Adipocyte (in vitro differentiated cells): Measurements from ENCODE around the gene POLR1G.
"Not testable (repeated sequence)": the region's sequence is repeated elsewhere in the genome, so short reads cannot be mapped to it uniquely, and the experiment has no call there.

Source experiments
- DNase-seq: peaks from one replicate; pipeline ENCODE4 v3.0.0-alpha.2; 2015; ENCODE audit warnings: low read depth
- H3K27me3 ChIP-seq: replicated peaks from 2 replicates; pipeline ENCODE4 v1.7.0; 2013; ENCODE audit warnings: mild to moderate bottlenecking, low read length, moderate library complexity; ENCODE audit not compliant: control insufficient read depth, insufficient read depth
- H3K36me3 ChIP-seq: 2 replicates; pipeline ENCODE4 v1.7.0; 2013; ENCODE audit warnings: low read length, mild to moderate bottlenecking, moderate library complexity; ENCODE audit not compliant: control insufficient read depth, insufficient read depth, severe bottlenecking
- H3K4me1 ChIP-seq: 2 replicates; pipeline ENCODE4 v1.7.0; 2013; ENCODE audit warnings: mild to moderate bottlenecking, low read length, moderate library complexity; ENCODE audit not compliant: control insufficient read depth, insufficient read depth
- H3K4me3 ChIP-seq: 2 replicates; pipeline ENCODE4 v1.7.0; 2013; ENCODE audit warnings: mild to moderate bottlenecking, low read length, moderate library complexity
- H3K9ac ChIP-seq: 2 replicates; pipeline ENCODE4 v1.7.0; 2013; ENCODE audit warnings: mild to moderate bottlenecking, low read length, moderate library complexity
- H3K9me3 ChIP-seq: 2 replicates; pipeline ENCODE4 v1.7.0; 2013; ENCODE audit warnings: mild to moderate bottlenecking, low read length, moderate library complexity; ENCODE audit not compliant: control insufficient read depth

POLR1G gene

GRCh38 chr19:45410330-45410729 is 3.9 kb downstream of the POLR1G start:
- not testable (repeated sequence) for H3K4me1 ChIP-seq, DNase-seq, H3K4me3 ChIP-seq, H3K9me3 ChIP-seq, H3K27me3 ChIP-seq, H3K9ac ChIP-seq
- peaks cover 29% of the 10 kb centered on the region for H3K36me3 ChIP-seq

GRCh38 chr19:45413497-45413896 is 7.1 kb downstream of the POLR1G start:
- no peaks in the 10 kb centered on the region for H3K9me3 ChIP-seq
- H3K4me3 ChIP-seq, result no peak overlapping the region
- H3K27me3 ChIP-seq, result no peaks in the 10 kb centered on the region
- no peak overlapping the region for H3K9ac ChIP-seq
- DNase-seq, result no peak
- H3K36me3 ChIP-seq, result peaks cover 50% of the 10 kb centered on the region
- H3K4me1 ChIP-seq, result no peaks in the 10 kb centered on the region

DNA sequence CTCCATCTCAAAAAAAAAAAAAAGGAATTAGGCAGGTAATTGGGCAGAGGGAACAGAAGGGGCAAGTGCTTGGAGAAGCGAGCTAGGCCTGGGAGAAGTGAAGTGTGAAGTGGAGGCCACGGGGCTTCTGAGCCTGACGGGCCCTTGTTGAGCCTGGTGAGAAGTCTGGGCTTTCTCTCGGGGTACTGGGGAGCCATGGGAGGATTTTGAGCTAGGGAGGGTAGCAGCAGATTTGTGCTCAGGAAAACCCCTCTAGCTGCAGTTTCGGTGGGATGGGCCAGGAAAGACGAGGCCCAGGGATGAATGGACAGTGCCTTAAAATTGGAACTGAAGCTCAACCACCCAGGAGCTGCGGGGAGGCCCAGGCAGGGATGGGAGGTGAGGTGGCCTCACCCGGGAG is 8.0 kb downstream of the POLR1G start:
- Histone ChIP-seq H3K9me3 (no peaks in the 10 kb centered on the region), H3K9ac (no peak overlapping the region), H3K27me3 (no peaks in the 10 kb centered on the region), H3K4me3 (no peak overlapping the region), H3K4me1 (no peaks in the 10 kb centered on the region), H3K36me3 (peaks cover 55% of the 10 kb centered on the region)
- DNase-seq, result no peak

DNA sequence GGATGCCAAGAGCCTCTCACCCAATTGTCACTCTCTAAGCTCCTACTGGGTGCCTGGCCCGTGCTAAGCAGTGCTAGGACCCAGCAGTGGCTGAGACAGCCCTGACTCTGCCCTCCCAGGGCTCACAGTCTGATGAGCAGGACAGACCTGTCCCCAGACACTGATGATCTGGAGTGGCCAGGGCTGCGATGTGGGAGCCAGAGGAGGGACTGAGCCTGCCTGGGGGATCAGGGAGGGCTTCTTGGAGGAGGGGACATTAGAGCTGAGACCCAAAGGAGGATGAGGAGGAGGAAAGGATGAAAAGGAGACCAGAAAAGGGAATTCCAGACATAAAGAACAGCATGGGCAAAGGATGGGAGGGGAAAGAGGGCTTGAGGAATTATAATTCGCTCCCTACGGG is 10.7 kb downstream of the POLR1G start:
- DNase-seq, result no peak

GRCh38 chr19:45418802-45419201 is 12.4 kb downstream of the POLR1G start:
- H3K4me3 ChIP-seq, result no peak overlapping the region
- peaks cover 47% of the 10 kb centered on the region for H3K36me3 ChIP-seq
- no peaks in the 10 kb centered on the region for H3K9me3 ChIP-seq
- no peak for DNase-seq
- H3K27me3 ChIP-seq, result no peaks in the 10 kb centered on the region
- H3K4me1 ChIP-seq, result peaks cover 14% of the 10 kb centered on the region
- H3K9ac ChIP-seq, result no peak overlapping the region

More for the DNA sequence above, 10.7 kb downstream of the POLR1G start:
- H3K9me3 ChIP-seq, result no peaks in the 10 kb centered on the region
- H3K4me3 ChIP-seq, result no peak overlapping the region
- peak overlapping the region; percentile 37 for H3K9ac ChIP-seq
- peaks cover 62% of the 10 kb centered on the region for H3K36me3 ChIP-seq
- no peaks in the 10 kb centered on the region for H3K27me3 ChIP-seq
- peaks cover 3% of the 10 kb centered on the region for H3K4me1 ChIP-seq

DNA sequence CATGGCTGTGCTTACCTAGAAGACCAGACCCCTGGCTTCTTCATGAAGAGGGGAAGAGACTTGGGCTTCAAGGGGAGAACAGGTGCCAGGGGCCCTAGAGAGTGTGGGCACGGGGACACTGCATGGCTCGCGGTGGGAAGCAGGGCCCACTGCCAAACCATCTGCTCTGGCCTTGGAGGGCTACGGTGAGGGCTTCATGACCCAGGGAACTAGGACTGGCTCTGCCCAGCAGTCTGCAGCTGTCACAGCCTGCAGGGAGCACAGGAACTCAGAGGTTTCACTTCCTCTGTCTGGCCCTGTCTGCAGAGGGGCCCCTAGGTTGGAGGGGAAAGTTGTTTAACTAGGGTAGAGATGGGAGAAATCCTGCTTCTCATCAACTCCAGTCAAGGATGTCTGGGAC is 13.0 kb downstream of the POLR1G start:
- Histone ChIP-seq H3K4me3 (no peak overlapping the region), H3K36me3 (peaks cover 41% of the 10 kb centered on the region), H3K9me3 (no peaks in the 10 kb centered on the region), H3K9ac (no peak overlapping the region), H3K4me1 (peaks cover 19% of the 10 kb centered on the region), H3K27me3 (no peaks in the 10 kb centered on the region)
- no peak for DNase-seq

GRCh38 chr19:45419895-45420294 is 13.5 kb downstream of the POLR1G start:
- Histone ChIP-seq H3K27me3 (no peaks in the 10 kb centered on the region), H3K36me3 (peaks cover 37% of the 10 kb centered on the region), H3K4me3 (no peak overlapping the region), H3K4me1 (peaks cover 24% of the 10 kb centered on the region), H3K9me3 (no peaks in the 10 kb centered on the region), H3K9ac (no peak overlapping the region)
- no peak for DNase-seq

DNA sequence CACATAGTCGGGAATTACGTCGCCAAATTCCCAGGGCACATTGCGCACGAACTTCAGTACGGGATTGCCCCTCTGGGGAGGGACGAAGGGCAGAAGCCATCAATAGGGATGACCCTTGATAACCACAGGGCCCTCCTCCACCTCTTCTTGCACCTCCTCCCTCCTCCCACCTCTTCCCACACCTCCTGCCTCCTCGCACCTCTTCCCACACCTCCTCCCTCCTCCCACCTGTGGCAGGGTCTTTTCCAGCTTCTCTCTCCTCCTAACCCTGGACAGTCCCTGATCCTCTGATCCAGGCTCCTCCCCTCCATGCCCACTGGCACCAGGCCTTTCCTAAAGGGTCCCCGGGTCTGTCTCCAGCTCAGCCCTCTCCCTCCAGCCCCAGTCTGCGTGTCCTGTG is 13.9 kb downstream of the POLR1G start:
- DNase-seq, result no peak
- peaks cover 28% of the 10 kb centered on the region for H3K4me1 ChIP-seq
- H3K9me3 ChIP-seq, result no peaks in the 10 kb centered on the region
- H3K4me3 ChIP-seq, result no peak overlapping the region
- no peak overlapping the region for H3K9ac ChIP-seq
- H3K36me3 ChIP-seq, result peaks cover 37% of the 10 kb centered on the region
- H3K27me3 ChIP-seq, result no peaks in the 10 kb centered on the region

DNA sequence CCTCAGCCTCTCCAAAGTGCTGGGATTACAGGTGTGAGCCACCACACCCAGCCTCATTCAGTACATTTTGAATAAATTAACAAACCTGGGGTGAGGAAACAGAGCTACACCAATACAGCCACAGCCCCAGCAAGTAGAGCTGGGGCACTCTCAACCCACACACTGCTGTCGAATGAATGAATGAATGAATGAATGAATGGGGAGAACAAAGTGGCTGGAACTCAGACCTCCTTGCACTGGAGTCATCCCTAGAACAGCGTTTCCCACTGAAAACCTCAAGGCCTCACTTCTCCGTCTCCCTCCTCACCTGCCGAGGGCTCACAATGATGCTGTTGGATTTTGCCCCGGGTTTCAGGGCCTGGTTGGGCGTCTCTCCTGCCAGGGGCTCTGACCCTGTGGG is 14.4 kb downstream of the POLR1G start:
- H3K4me3 ChIP-seq, result no peak overlapping the region
- DNase-seq, result no peak
- no peaks in the 10 kb centered on the region for H3K27me3 ChIP-seq
- no peak overlapping the region for H3K9ac ChIP-seq
- H3K9me3 ChIP-seq, result no peaks in the 10 kb centered on the region
- H3K4me1 ChIP-seq, result peaks cover 28% of the 10 kb centered on the region
- H3K36me3 ChIP-seq, result peaks cover 33% of the 10 kb centered on the region

DNA sequence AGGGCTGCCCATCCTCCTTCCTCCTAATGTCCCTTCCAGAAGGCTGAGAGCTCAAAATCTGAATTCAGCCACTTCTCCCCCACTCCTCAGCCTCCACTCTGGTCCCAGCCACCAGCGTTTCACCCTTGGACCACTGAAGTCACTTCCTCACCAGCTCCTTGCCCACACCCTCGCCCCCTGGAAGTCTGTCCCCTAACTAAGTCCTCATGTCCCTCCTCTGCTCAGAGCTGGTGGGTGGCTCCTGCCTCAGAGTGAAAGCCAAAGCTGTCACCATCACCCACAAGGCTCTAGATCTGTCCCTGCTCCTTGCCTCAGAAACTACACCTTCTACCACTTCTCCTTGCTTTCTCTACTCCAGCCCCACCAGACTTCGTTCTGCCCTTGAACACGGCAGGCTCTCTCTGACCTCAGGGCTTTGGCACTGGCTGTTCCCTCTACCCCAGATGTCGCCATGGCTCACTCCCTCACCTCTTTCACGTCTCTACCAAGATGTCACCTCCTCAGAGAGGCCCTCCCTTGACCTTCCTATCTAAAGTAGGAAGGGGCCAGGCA is 15.6 kb downstream of the POLR1G start:
- no peaks in the 10 kb centered on the region for H3K27me3 ChIP-seq
- DNase-seq, result no peak
- no peak overlapping the region for H3K4me3 ChIP-seq
- H3K4me1 ChIP-seq, result peaks cover 29% of the 10 kb centered on the region
- H3K9ac ChIP-seq, result peak overlapping the region; percentile 23
- H3K36me3 ChIP-seq, result peaks cover 29% of the 10 kb centered on the region
- no peaks in the 10 kb centered on the region for H3K9me3 ChIP-seq

DNA sequence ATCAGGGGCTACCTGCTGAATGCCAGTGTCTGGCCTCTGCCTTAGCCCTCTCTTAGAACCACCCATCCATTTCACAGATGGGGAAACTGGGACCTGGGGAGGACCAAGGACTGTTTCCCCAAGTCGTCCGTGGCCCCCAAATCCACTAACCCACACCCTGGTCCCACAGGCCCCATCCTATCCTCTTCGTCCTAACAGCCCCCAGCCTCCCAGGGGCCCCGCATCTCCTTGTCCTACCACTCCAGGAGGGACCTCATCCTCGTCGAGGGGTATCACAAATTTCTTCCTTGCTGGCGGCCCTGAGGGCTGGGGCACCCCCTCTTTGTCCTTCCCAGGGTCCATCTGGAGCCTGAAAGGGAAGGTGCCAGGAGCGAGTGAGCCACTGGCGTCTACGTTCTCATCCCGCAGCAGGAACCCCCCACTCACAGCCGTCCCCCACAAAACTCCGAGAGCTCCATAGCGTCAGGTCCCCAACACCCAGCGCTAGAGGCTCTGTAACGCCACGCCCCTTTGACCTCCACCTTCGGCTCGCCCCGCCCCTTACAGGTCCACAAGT is 16.7 kb downstream of the POLR1G start:
- Histone ChIP-seq H3K9me3 (no peaks in the 10 kb centered on the region), H3K27me3 (no peaks in the 10 kb centered on the region), H3K4me1 (peaks cover 31% of the 10 kb centered on the region), H3K36me3 (peaks cover 18% of the 10 kb centered on the region), H3K9ac (peak overlapping the region; percentile 89), H3K4me3 (peak overlapping the region; percentile 84)
- no peak for DNase-seq
